Upper lobe of right lung (tissue), 1 donor: ENCODE data around the gene MR1. TPM values are rescaled to one million over a fixed set of nuclear protein-coding genes. Genes with fewer than 3 reads are reported as not detected.
"Not testable (repeated sequence)": the region's sequence is repeated elsewhere in the genome, so short reads cannot be mapped to it uniquely, and the experiment has no call there.

Experiments
- ATAC-seq: fragments of 200-7000 bp; cut with Tn5 transposase; one replicate; pipeline ENCODE4 v1.9.1; 2020; ENCODE audit warnings: mild to moderate bottlenecking, moderate library complexity
- DNase-seq: peaks from one replicate; pipeline ENCODE4 v3.0.0-alpha.2; 2020
- H3K27ac ChIP-seq: fragments of 200-600 bp; one replicate; pipeline ENCODE4 v1.8.0; 2022
- H3K27me3 ChIP-seq: fragments of 200-600 bp; one replicate; pipeline ENCODE4 v1.8.0; 2022; ENCODE audit warnings: mild to moderate bottlenecking
- H3K36me3 ChIP-seq: fragments of 200-600 bp; one replicate; pipeline ENCODE4 v1.8.0; 2022
- H3K4me1 ChIP-seq: fragments of 200-600 bp; one replicate; pipeline ENCODE4 v1.8.0; 2022
- H3K4me3 ChIP-seq: fragments of 200-600 bp; one replicate; pipeline ENCODE4 v1.8.0; 2022; ENCODE audit warnings: mild to moderate bottlenecking
- H3K9me3 ChIP-seq: fragments of 200-600 bp; one replicate; pipeline ENCODE4 v1.8.0; 2022
- intact Hi-C: fragments of 100-400 bp; cut with DNase I; formaldehyde crosslinking; loops from one replicate; pipeline ENCODE4 v1.11.0; 2022
- total RNA-seq: library from RNA; stranded (reverse); fragmentation: NEBNext Ultra II Directional; extraction: Animal tissue kit (Norgen Biotek cat#: 25700); gene quantifications from one replicate; pipeline ENCODE4 v1.2.1, GENCODE V29; 2021
- TF ChIP-seq, protein P1 (sequence below): fragments of 200-600 bp; IDR thresholded peaks from one replicate; pipeline ENCODE4 v1.8.0; 2022; ENCODE audit warnings: antibody characterized with exemption
- donor health status: DM: no; HTN: yes; CAD: no; lungs with severe emphysema.

Gene MR1
- total RNA-seq, 1 donor from 2014 or later, result 45.0 TPM

DNA sequence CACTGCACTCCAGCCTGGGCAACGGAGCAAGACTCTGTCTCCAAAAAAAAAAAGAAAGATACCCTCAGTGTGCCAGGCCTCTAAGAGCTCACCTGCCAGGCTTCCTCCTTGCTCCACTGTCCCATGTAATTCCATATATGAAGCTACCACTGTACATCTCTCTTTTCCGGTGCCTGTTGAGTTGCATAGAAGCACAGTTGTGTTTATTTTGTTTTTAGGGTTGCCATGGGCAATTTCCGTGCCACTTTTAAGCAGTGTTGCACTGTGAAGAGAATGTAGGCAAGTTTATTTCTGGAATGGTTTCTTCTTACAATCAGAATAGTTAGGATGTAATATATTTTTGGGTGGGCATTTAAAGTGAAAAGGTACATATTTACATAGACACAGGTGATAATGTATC, 23.3 kb downstream of the MR1 start:
- ATAC-seq, result no peak
- peaks cover 29% of the 10 kb centered on the region for H3K36me3 ChIP-seq
- no peak overlapping the region for H3K27ac ChIP-seq
- H3K27me3 ChIP-seq, result no peaks in the 10 kb centered on the region
- no peaks in the 10 kb centered on the region for H3K9me3 ChIP-seq
- intact Hi-C loops, result no loop called here
- H3K4me1 ChIP-seq, result peaks cover 10% of the 10 kb centered on the region
- H3K4me3 ChIP-seq, result no peak overlapping the region
- no peak for DNase-seq
- TF ChIP-seq, protein P1, sequence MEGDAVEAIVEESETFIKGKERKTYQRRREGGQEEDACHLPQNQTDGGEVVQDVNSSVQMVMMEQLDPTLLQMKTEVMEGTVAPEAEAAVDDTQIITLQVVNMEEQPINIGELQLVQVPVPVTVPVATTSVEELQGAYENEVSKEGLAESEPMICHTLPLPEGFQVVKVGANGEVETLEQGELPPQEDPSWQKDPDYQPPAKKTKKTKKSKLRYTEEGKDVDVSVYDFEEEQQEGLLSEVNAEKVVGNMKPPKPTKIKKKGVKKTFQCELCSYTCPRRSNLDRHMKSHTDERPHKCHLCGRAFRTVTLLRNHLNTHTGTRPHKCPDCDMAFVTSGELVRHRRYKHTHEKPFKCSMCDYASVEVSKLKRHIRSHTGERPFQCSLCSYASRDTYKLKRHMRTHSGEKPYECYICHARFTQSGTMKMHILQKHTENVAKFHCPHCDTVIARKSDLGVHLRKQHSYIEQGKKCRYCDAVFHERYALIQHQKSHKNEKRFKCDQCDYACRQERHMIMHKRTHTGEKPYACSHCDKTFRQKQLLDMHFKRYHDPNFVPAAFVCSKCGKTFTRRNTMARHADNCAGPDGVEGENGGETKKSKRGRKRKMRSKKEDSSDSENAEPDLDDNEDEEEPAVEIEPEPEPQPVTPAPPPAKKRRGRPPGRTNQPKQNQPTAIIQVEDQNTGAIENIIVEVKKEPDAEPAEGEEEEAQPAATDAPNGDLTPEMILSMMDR, result no peak

- H3K4me1 ChIP-seq, result peaks cover 23% of the 10 kb centered on the region
- H3K9me3 ChIP-seq, result no peaks in the 10 kb centered on the region
- H3K27me3 ChIP-seq, result no peaks in the 10 kb centered on the region
- ATAC-seq (no peak), DNase-seq (no peak)
- TF ChIP-seq, protein P1, result no peak
- H3K4me3 ChIP-seq, result no peak overlapping the region
- intact Hi-C loops, result no loop called here
- peaks cover 17% of the 10 kb centered on the region for H3K36me3 ChIP-seq
- no peak overlapping the region for H3K27ac ChIP-seq
Observed at GRCh38 chr1:181059435-181059834, 25.7 kb downstream of the MR1 start.

- H3K27me3 ChIP-seq, result no peaks in the 10 kb centered on the region
- H3K36me3 ChIP-seq, result peaks cover 14% of the 10 kb centered on the region
- no peaks in the 10 kb centered on the region for H3K9me3 ChIP-seq
- TF ChIP-seq, protein P1, result no peak
- no peak overlapping the region for H3K27ac ChIP-seq
- ATAC-seq (no peak), DNase-seq (no peak)
- peaks cover 24% of the 10 kb centered on the region for H3K4me1 ChIP-seq
- H3K4me3 ChIP-seq, result no peak overlapping the region
- intact Hi-C loops, result no loop called here
Observed at GRCh38 chr1:181060066-181060465, 26.3 kb downstream of the MR1 start.

DNA sequence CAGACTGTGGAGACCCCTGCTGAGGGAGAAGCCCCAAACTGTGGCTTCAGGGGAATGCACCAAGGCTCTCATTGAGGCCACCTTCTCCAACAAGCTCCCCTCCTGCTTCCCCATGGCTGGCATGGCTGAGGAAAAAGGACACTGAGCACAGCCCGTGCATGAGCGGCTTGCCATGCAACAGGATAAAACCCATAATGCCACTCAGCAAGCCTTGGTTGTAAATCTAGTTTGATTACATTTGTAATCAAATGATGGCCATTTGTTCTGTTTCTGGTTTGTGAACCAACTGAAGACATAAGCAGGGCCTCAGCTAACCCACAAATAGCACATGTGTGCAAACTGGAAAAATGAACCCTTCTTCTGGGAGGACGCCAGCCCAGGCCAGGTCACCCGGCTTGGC, 27.2 kb downstream of the MR1 start:
- H3K27me3 ChIP-seq, ATAC-seq, H3K36me3 ChIP-seq, intact Hi-C loops, DNase-seq, H3K4me3 ChIP-seq, H3K27ac ChIP-seq, H3K9me3 ChIP-seq: not testable (repeated sequence)
- H3K4me1 ChIP-seq, result peaks cover 24% of the 10 kb centered on the region

- Histone ChIP-seq H3K4me1 (peaks cover 24% of the 10 kb centered on the region), H3K27me3 (no peaks in the 10 kb centered on the region), H3K4me3 (no peak overlapping the region), H3K9me3 (no peaks in the 10 kb centered on the region), H3K36me3 (peaks cover 2% of the 10 kb centered on the region), H3K27ac (no peak overlapping the region)
- DNase-seq (no peak), ATAC-seq (no peak)
- TF ChIP-seq, protein P1, result no peak
- intact Hi-C loops, result no loop called here
Observed at GRCh38 chr1:181061487-181061886, 27.7 kb downstream of the MR1 start.

- ATAC-seq (peak; percentile 91), DNase-seq (peak; percentile 77)
- peak overlapping the region; percentile 70 for H3K27ac ChIP-seq
- H3K4me1 ChIP-seq, result peaks cover 24% of the 10 kb centered on the region
- intact Hi-C loops, result no loop called here
- no peaks in the 10 kb centered on the region for H3K36me3 ChIP-seq
- no peak overlapping the region for H3K4me3 ChIP-seq
- no peaks in the 10 kb centered on the region for H3K27me3 ChIP-seq
- TF ChIP-seq, protein P1, result no peak
- H3K9me3 ChIP-seq, result no peaks in the 10 kb centered on the region
Observed at GRCh38 chr1:181061891-181062835, 28.4 kb downstream of the MR1 start.
